ENCODE results near the gene RRAGD.

RRAGD gene

GRCh38 chr6:89410788-89411144, 1.3 kb downstream of the RRAGD start:
- peak overlapping the region; percentile 72 for H3K4me3 ChIP-seq (ENCODE audit: low read depth, low read length)
- DNase-seq (ENCODE audit: low read depth): peak; percentile 45

DNA sequence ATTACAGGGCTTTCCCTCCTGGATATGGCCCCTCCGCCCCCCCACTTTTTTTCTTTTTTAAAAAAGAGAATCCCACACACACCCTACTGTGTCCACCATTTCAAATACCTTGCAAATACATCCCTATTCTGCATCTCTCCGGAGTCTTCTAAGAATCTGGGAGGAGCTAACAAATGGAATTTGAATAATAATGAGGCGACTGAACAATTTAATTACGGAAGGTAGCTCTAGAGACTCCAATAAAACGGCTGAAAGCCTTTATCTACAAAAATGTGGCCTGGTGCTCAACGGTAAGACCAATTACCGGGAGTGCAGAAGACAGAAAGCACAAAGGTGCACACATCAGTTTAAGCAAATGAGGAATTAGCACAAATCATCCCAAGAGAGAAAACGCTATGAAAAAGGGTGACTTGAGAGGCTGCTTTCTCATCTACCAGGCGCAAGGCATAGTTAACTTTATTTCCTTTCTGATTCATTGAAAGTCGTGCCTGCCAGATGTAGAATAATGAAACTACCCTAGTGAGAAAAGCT, 1.8 kb downstream of the RRAGD start:
- TF ChIP-seq MYC (IDR thresholded peaks at IDR 0.05; ENCODE audit: low read depth, low read length) (no peak), MAX (IDR thresholded peaks at IDR 0.05; ENCODE audit: low read depth, low read length) (no peak), POLR2A (IDR thresholded peaks at IDR 0.05; ENCODE audit: extremely low read depth, insufficient read length) (no peak), CTCF (IDR thresholded peaks at IDR 0.05; ENCODE audit: low read depth, low read length) (no peak)
- DNase-seq (ENCODE audit: low read depth): peak; percentile 39
- H3K4me3 ChIP-seq (ENCODE audit: low read depth, low read length): peak overlapping the region; percentile 72

More at GRCh38 chr6:89410788-89411144, 1.3 kb downstream of the RRAGD start:
- TF ChIP-seq POLR2A (IDR thresholded peaks at IDR 0.05; ENCODE audit: extremely low read depth, insufficient read length): no peak
- TF ChIP-seq CTCF (IDR thresholded peaks at IDR 0.05; ENCODE audit: low read depth, low read length): no peak
- no peak for TF ChIP-seq MAX (IDR thresholded peaks at IDR 0.05; ENCODE audit: low read depth, low read length)
- TF ChIP-seq MYC (IDR thresholded peaks at IDR 0.05; ENCODE audit: low read depth, low read length): no peak

GRCh38 chr6:89409461-89410035, 2.5 kb downstream of the RRAGD start:
- TF ChIP-seq MAX (IDR thresholded peaks at IDR 0.05; ENCODE audit: low read depth, low read length) (no peak), MYC (IDR thresholded peaks at IDR 0.05; ENCODE audit: low read depth, low read length) (no peak), CTCF (IDR thresholded peaks at IDR 0.05; ENCODE audit: low read depth, low read length) (no peak), POLR2A (IDR thresholded peaks at IDR 0.05; ENCODE audit: extremely low read depth, insufficient read length) (no peak)
- DNase-seq (ENCODE audit: low read depth): no peak
- H3K4me3 ChIP-seq (ENCODE audit: low read depth, low read length): no peak overlapping the region

- DNase-seq (ENCODE audit: low read depth): peak; percentile 83
Observed at GRCh38 chr6:89406141-89406540, 5.9 kb downstream of the RRAGD start.

DNA sequence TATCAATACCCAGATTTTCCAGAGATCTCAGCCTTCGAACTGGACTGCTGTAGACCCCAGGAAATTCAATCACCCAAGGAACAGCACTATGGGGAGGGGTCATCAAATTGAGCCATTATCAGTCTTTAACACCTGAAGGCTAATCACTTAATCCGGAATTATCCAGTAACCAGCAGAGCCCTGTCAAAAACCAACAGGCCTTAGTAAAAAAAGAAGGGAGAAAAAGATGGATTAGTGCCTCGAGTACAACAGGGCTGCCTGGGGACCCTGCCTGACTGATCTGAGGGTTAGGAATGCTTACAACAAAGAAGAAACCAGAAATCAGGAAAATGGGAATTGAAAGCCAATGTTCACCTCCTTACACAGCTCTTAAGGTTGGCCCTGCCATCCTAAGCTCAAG, 7.6 kb downstream of the RRAGD start:
- DNase-seq (ENCODE audit: low read depth): no peak
- H3K4me3 ChIP-seq (ENCODE audit: low read depth, low read length): no peak overlapping the region
- no peak for TF ChIP-seq POLR2A (IDR thresholded peaks at IDR 0.05; ENCODE audit: extremely low read depth, insufficient read length)
- TF ChIP-seq MYC (IDR thresholded peaks at IDR 0.05; ENCODE audit: low read depth, low read length): no peak
- no peak for TF ChIP-seq MAX (IDR thresholded peaks at IDR 0.05; ENCODE audit: low read depth, low read length)
- TF ChIP-seq CTCF (IDR thresholded peaks at IDR 0.05; ENCODE audit: low read depth, low read length): no peak

More at GRCh38 chr6:89406141-89406540, 5.9 kb downstream of the RRAGD start:
- peak overlapping the region; percentile 4 for H3K4me3 ChIP-seq (ENCODE audit: low read depth, low read length)
- TF ChIP-seq CTCF (IDR thresholded peaks at IDR 0.05; ENCODE audit: low read depth, low read length) (no peak), MYC (IDR thresholded peaks at IDR 0.05; ENCODE audit: low read depth, low read length) (no peak), POLR2A (IDR thresholded peaks at IDR 0.05; ENCODE audit: extremely low read depth, insufficient read length) (no peak), MAX (IDR thresholded peaks at IDR 0.05; ENCODE audit: low read depth, low read length) (no peak)

Measured in NB4 (cell line).